Activated CD4-positive, CD25-positive, alpha-beta regulatory T cell (primary cell): ENCODE results near the gene ADGRF1.
"Not testable (repeated sequence)": the region's sequence is repeated elsewhere in the genome, so short reads cannot be mapped to it uniquely, and the experiment has no call there.

Experiments
- DNase-seq, 4 experiments: peaks; one replicate each; lab custom pipeline; 2025; lab: John Stamatoyannopoulos, UW

ADGRF1 gene

DNA sequence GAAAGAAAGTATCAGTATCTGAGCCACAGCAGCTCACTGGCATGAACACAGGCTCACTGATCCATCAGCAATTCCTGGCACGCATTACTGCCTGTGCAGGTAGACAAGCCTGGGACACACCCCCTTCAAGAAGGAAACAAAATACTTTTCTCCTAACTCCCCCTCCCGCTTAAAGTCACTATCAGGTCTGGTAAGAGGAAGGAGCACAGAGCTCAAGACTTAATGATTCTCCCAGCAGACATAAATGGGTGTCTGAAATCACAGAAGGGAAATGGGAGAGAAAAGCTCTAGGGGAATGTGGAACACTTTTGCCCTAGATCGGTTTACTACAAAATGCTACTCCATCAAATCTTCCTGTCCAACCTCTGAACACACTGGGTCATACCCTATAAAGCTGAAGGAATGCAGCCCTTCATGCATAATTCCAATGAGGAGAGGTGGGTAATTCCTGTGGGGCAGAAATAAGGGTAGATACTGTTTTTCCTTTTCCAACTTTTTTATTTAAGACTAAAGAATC, at the start of gene ADGRF1:
TSS of gene ADGRF1 (minus strand) at position 58 of the 517 bp plus-strand sequence. CDS start 13,271 bp downstream, outside the sequence.
- DNase-seq: no peak

DNA sequence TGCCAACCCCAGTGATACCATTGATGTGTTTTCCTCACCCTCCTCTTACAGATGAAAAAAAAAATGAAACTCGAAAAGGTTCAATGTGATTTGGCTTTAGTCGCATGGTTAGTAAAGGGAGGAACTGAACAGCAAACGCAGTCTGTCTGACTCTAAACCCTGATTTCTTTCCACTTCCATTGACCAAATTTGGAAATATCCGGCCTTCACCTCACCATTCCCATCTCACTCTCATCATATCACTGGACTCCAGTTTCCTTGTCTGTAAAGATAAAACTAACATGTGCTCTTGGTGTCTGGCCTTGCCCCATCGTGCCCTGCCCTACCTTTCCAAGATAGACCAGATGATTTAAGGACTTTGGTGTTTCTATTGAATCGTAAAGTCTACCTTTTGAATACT, 48.7 kb upstream of the ADGRF1 start:
- no peak for DNase-seq

DNA sequence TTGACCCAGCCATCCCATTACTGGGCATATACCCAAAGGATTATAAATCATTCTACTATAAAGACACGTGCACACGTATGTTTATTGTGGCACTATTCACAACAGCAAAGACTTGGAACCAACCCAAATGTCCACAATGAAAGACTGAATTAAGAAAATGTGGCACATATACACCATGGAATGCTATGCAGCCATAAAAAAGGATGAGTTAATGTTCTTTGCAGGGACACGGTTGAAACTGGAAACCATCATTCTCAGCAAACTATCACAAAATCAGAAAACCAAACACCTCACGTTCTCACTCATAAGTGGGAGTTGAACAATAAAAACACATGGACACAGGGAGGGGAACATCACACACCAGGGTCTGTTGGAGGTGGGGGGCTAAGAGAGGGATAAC, 47.3 kb upstream of the ADGRF1 start:
- not testable (repeated sequence) for DNase-seq

DNA sequence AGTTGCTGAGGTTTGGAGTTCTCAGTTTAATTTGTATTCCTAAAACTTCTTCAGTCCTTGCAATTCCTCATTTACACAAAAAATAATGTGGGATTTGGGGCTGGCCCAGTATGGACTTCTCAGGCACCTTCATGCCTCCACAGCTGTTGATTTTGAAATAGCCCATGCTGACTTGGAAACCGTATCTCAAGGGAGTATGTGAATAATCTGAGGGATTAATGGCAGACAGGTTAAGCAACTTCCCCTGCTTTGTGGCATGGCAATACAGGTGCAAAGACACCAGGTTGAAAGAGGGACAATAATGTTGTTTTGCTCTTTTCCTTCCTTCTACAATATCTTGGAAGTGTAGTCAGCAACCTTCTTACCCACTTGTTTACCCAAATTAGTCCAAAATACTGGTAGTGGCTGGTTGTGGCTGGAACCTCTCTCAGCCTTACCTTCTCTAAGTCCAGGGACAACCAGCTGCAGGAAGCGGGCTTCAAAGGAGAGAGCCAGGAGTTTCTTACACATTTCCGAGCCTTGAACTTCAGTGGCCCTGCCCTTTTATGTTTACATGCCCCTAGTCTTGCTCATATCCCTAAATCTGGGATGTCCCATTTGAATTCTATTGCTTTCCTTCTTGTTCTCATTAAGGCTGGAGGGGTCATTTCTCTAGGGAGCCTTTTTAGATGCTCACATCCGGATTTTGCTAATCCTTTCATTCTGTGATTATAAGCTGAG, 44.1 kb upstream of the ADGRF1 start:
- no peak for DNase-seq

DNA sequence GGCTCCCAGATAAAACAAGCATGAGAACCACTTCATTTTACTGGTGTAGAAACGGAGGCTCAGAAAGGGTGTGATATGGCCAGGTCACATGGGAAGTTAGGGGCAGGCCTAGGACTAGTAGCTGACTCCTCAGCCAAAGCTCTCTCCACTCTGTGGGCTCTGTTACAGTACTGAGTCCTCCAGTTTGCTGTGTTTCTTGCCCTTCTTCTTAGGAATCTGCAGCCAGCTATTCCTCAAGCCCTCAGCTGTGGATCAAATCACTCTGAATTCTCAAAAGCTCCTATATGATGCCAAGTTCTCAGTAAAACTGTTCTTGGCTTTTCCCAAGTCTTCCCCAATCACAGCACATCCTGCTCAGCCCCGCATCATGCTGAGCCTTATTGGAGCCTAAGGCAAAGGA, 42.5 kb upstream of the ADGRF1 start:
- DNase-seq: no peak

DNA sequence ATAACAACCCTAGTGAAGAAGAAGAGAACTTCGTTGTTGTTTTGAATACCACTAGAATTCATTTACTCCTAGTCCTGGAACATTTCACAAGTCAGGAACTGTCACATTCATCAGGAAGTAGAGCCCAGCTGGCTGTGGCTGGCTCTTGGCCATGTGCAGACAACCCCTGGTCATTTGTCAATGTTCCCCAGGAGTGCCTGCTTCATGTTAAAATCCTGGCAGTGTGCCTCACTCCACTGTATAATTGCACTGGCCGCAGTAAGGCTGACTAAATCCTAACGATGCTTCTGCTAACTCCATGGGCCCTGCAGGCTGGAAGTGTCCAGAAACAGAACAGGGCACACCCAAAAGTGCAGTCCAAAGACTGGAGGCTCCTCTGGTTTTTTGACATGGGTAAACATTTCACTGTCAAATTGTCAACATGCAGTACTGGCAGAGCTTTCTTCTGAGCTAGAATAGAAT, 41.5 kb upstream of the ADGRF1 start:
- DNase-seq: no peak

DNA sequence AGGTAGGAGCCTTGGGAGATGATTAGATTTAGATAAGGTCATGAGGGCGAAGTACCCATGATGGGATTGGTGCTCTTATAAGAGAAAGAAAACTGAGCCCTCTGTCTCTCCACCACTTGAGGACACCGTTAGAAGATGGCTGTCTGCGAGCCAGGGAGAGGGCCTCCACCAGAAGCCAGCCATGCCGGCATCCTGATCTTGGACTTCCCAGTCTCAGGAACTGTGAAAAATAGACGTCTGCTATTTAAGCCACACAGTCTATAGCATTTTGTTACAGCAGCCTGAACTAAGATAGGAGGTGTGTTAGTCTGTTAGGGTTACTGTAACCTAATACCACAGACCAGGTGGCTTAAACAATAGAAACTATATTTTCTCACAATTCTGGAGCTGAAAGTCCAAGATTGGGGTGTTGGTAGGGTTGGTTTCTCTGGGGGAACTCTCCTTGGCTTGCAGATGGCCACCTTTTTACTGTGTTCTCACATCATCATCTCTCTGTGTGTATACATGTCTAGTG, 38.0 kb upstream of the ADGRF1 start:
- no peak for DNase-seq

DNA sequence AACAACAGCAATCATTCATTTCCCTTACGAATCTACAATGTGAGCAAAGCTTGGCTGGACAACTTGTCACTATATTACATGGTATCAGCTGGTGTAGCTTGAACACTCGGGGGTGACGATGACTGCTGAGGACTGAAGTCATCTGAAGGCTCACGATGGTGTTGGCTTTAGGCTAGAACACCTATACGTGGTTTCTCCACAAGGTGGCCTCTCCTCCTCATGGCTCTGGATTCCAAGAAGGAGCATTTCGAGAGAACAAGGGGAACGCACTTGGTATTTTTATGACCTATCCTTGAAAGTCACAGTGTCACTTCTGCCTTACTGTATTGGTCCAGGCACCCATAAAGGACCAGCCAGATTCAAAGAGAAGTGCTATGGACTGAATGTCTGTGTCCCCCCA, 37.5 kb upstream of the ADGRF1 start:
- no peak for DNase-seq

DNA sequence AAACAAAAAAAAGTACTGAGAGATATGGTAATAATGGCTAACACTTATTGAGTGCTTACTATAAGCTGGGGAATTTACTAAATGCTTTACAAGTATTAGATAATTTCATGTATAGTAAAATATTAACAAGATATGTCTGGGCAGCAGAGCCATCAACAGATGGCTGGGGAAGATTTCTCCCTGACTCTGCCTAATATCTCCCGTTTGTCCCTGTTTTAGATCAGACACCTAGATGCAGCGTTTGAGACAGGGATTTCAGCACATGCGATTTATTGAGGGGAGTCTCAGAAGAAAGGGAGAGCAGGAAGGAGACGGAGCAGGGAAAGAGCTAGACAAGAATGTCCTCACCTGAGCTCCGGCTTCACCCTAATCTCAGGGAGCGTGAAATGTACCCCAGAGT, 36.9 kb upstream of the ADGRF1 start:
- DNase-seq: no peak

DNA sequence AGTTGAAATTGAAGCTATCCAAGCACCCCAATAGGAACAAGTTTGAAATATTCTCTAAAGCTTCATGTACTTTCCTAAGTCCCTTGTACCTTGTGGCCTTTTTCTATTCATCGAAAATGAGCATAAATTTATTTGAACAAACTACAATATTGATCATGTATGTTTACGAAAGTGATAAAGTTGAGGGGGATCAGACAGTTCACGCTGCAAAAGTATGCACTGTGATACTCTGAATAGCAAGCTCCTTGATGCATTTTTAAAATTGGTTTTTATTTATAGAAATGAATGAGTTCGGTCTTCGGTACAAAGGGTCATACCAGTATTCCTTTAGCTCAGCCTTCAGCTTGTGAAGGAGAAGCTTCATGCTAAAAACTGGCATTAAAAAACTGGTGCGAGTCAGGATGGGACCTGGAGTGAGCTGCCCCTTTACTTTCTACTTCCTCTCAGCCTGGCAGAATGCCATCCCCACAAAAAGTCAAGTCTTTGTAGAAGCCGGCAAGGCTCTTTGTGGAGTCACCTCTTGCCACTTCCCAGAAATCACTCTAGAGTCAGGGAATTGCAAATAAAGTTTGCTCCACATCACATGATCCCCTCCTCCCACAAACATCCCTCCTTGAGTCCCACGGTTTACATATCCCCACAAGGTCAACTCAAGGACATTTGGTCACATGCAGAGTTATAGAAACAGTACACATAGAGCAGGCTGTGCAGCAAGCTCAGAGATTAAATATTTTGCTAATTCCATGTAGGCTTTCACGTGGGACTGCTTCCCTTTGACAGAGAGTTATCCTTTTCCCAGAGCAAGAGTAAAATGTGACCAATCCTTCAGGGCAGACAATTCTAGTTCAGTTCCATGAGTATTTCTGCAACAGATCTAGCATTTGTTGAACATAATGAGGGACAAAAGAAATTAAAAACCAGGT, 34.6 kb upstream of the ADGRF1 start:
- DNase-seq: no peak

DNA sequence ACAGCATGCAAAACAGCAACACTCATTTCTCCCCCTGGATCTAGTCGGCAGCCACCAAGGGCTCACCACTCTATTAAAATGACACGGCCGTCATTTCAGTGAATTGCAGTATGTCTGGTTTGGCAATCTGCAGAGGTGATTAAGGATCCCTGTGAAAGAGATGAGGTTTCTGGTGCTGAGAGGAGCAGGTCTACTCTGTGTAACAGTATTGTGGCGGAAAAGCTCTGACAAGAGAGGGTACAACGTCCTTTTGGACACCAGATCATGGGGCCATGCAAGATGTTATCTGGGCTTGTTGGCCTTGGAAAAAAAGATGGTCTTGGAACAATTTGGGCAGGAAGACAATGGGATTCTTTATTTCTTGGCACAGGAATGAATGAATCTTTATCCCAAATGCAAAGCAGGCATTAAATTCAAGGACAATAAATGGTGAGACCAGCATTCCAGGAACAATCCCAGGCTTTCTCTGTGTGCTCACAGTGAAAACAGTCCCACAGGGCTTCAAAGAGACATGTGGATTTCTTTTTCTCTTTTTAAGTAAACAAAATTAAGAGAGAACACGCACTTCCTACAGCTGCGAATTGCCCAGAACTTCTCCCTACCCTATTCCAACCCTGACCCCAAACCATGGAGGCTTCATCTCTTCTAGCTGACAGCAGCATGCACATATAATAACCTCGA, 33.7 kb upstream of the ADGRF1 start:
- no peak for DNase-seq

DNA sequence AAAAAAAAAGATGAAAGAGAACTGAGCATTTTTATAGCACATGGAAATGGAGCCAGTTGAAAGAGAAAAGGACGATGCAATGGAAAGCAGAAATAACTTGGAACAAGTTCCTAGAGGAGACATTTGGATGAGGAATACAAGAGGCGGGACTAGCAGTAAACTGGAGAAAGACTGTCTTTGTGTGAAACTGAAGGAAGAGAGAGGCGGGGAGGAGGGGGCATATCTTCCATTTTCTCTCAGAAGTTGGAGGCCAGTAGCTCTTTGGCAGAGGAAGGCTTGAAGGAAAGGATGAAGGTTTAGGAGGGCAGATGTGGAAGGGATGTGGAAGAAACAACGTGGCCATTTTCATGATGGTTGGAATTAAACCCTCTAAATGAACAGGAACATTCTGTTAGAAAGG, 33.0 kb upstream of the ADGRF1 start:
- no peak for DNase-seq

DNA sequence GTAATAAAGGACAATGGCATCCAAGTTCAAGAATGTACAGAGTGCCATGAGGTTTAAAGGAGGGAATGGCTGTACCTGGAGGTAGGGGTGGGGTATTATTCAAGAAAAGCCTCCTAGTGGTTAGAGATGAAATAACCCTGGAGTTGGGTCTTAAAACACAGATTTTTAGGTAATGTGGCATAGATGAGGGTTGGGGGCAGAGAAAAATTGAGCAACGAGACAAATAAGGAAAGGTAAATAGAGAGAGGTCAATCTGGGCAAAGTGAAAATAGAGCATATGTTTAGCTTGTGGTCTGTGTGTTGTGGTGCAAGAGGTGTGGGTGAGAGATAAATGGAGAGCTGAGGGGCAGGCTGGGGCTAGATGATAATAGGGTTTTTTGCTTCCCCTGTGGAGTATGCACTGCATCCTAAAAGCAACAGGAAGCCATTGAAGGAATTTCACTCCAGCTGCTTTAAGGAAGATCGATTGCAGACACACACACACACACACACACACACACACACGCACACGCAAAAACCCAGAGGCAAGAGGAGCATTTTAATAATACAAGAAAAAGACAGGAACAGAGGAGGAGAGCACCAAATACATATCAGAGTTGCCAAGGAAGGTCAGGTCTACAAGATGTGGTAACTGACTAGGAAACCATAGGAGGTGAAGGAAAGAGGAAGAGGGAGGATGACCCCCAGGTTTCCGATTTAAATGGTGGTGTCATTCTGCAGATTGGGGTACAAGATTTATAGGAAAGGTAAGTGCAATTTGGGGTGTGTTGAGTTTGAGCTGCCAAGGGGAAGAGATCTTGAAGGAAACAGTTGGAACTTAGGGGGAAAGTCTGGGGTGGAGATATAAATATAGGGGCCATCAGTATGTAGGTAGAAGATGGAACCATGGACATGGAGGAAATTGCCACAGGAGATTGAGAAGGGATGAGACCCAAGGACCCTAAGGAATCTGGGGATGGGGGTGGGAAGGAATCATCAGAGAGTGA, 31.3 kb upstream of the ADGRF1 start:
- no peak for DNase-seq

DNA sequence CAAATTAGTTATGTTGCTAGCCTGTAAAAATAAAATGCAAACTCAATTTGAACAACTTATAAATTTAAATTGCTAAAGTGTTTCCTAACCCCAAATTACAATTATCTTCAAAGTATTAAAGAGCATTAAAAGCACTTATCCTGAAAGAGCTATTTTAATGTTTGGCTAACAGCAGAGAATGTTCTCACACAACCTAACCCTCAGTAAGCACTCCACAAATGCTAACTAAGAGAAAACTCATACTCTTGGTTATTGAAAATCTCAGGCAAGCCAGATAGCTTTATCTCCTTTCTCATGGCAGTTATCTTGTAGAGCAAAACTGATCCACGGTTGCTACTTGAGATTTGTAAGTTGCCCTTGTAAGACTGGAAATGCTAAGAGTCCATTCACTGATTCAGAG, 30.5 kb upstream of the ADGRF1 start:
- no peak for DNase-seq

DNA sequence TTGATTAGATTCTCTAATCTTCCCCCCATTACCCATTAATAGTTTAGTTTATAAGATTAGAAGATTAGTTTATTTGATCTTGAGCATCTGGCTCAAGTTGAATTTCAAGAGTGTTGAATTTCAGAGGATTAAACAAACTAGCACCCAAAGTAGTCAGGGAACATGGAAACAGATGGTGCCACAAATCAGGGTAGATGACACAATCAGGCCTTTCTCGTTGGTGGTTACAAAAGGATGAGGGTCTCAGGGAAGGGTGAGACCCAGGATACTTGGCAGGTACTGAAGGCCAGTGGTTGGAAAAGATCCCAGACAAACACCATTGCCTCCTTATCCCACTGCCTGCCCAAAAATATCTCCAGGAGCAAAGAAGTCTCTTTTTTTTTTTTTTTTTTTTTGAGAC, 29.5 kb upstream of the ADGRF1 start:
- DNase-seq: no peak

DNA sequence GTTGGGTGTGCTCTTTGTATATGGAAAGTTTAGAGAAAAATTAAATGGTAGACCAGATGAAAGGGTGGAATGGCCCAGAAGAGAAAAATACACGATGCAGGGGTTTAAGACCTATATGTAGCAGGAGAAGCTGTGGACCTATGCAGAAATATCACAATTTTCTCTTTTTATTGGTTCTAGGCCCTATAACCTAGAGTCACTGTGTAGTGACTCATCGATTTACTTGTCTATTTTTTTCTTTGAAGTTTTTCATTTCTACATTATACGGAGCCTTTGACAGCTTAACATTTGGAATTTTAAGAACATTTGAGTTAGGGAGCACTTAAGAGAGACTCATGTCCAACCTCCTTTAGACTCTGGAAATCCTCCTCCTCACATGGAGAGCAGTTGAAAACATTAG, 28.3 kb upstream of the ADGRF1 start:
- no peak for DNase-seq

DNA sequence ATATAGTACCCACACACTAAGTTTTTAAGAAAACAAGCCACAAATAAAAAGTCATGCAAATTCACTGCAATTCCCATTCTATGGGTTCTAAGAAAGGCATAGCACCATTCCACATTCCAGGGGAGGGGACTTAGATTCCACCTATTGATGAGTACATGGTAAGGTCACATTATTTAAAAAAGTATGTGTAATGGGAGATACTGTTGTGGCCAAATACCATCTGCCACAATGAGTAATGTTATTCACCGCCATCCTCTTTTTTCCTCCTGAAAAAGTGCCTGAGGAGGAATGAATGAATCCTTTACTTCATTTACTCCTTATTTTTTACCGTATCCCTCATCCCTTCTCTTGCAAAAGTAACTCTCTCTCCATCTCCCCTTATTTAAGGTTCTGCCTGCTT, 27.0 kb upstream of the ADGRF1 start:
- no peak for DNase-seq

DNA sequence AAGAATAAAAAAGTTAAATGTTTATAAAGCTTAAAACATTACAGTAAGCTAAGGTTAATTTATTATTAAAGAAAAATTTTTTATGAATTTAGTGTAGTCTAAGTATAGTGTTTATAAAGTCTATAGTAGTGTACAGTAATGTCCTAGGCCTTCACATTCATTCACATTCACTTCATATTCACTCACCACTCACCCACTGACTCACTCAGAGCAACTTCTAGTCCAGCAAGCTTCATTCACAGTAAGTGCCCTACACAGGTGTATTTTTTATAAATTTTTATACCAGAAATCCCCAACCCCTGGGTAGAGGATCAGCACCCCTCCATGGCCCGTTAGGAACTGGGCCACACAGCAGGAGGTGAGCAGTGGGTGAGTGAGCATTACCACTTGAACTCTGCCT, 24.3 kb upstream of the ADGRF1 start:
- no peak for DNase-seq

DNA sequence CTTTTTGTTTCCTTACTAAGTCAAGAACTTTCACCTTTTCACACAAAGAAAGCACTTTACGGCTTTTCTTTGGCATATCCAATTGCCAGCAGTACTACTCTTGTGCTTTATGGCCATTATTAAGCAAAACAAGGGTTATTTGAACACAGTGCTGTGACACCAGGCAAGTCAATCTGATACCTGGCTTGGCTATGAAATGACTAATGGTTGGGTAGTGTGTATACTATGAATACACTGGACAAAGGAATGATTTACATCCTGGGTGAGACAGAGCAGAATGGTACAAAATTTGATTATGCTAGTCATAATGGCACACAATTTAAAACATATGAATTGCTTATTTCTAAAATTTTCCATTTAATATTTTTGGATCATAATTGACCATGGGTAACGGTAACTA, 22.1 kb upstream of the ADGRF1 start:
- no peak for DNase-seq

DNA sequence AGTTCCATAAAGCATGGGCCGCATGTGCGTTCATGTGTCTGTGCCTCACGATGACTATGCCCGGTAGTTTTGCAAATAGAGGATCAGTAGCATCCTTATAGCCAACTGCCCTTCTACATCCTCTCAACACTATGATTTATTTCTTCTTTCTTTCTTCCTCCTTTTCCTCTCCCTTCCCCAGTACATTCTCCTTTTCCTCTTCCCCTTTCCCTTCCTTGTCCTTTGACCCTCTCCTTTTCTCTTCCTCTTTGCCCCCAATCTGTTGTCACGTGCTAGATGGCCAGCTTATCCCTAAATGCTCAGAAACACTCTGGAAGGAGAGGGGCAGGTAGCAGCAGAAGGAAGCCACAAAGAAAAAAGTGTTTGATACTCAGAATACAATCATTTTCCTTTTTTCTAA, 20.2 kb upstream of the ADGRF1 start:
- no peak for DNase-seq
